ENCODE results near the gene MYCBP2. TPM values are rescaled to one million over a fixed set of nuclear protein-coding genes. Genes with fewer than 3 reads are reported as not detected.

The MYCBP2 gene
- total RNA-seq, 1 donor from 2014 or later, result 58.4 TPM

DNA sequence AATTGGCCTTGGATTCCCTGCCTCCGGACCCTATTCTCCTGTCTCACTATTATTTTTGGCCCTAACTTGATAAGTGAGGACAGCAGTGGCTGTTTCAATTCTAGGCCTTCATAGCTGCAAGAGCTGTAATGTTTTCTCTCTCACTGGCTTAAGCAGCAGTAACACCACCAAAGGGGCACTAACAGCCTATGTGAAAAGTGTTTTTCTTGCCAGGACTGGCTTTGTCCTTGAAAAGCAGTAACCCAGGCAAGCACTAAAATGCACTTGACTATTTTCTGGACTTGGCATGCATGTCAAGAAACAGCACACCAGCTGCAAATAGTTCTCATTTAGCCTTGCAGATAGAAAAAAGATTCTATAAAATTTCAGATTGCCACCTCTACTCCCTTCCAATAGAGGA is 290.6 kb downstream of the MYCBP2 start:
- no peak overlapping the region for H3K27ac Mint-ChIP-seq

DNA sequence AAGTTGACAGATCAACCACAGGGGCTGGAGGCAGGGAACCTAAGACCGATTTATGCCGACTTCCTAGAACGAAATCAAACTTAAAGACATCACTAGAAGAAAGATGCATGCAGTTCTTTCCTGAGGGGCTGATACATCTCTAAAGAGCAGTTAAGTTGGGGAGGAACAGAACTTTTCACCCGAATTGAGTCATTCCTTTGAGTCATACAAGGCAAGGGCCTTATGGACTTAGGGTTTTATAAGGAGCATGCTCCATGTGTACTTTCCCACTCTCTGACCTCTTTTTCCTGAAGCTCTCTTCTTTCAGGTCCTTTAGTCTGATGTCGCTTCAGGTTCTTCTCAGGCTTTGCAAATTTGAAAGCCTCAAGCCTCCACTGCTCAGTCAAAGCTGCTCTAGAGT is 292.0 kb downstream of the MYCBP2 start:
- Mint-ChIP-seq H3K4me1 (ENCODE audit: low read depth) (no peaks in the 10 kb centered on the region), H3K9me3 (ENCODE audit: low read depth) (no peaks in the 10 kb centered on the region), H3K27ac (no peak overlapping the region), H3K36me3 (ENCODE audit: insufficient read depth) (peaks cover 1% of the 10 kb centered on the region), H3K27me3 (peaks cover under 1% of the 10 kb centered on the region), H3K4me3 (ENCODE audit: low read depth) (no peak overlapping the region)
- DNase-seq (ENCODE audit: low spot score, unreplicated experiment), result no peak
- TF ChIP-seq, protein P1, sequence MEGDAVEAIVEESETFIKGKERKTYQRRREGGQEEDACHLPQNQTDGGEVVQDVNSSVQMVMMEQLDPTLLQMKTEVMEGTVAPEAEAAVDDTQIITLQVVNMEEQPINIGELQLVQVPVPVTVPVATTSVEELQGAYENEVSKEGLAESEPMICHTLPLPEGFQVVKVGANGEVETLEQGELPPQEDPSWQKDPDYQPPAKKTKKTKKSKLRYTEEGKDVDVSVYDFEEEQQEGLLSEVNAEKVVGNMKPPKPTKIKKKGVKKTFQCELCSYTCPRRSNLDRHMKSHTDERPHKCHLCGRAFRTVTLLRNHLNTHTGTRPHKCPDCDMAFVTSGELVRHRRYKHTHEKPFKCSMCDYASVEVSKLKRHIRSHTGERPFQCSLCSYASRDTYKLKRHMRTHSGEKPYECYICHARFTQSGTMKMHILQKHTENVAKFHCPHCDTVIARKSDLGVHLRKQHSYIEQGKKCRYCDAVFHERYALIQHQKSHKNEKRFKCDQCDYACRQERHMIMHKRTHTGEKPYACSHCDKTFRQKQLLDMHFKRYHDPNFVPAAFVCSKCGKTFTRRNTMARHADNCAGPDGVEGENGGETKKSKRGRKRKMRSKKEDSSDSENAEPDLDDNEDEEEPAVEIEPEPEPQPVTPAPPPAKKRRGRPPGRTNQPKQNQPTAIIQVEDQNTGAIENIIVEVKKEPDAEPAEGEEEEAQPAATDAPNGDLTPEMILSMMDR (IDR thresholded peaks at IDR 0.05; ENCODE audit: unreplicated experiment), result no peak

More for the DNA sequence above, 290.6 kb downstream of the MYCBP2 start:
- Mint-ChIP-seq H3K4me3 (ENCODE audit: low read depth) (no peak overlapping the region), H3K9me3 (ENCODE audit: low read depth) (no peaks in the 10 kb centered on the region), H3K27me3 (no peaks in the 10 kb centered on the region), H3K36me3 (ENCODE audit: insufficient read depth) (peaks cover 1% of the 10 kb centered on the region), H3K4me1 (ENCODE audit: low read depth) (no peaks in the 10 kb centered on the region)
- DNase-seq (ENCODE audit: low spot score, unreplicated experiment), result no peak
- TF ChIP-seq, protein P1 (IDR thresholded peaks at IDR 0.05; ENCODE audit: unreplicated experiment), result no peak

DNA sequence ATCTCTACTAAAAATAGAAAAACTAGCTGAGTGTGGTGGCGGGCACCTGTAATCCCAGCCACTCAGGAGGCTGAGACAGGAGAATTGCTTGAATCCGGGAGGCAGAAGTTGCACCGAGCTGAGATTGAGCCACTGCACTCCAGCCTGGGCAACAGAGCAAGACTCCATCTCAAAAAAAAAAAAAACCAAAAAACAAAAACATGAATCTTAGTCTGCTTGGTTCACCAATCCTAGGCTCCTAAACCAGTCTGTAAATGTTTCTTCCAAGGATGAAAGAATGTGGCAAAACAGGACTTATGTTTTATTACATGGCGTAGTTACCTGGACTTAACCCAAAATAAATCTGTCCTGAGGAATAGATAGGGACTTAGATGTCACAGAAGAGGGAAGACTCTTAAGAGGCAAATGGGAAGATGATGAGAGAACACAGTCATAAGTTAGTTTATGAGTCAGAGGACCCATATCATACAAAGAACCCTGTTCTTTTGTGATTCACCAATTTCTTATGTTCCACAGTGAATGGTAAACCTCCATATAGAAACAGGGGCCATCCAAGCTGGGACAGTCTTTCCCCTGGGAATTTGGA is 293.1 kb downstream of the MYCBP2 start:
- TF ChIP-seq, protein P1 (IDR thresholded peaks at IDR 0.05; ENCODE audit: unreplicated experiment), result no peak
- Mint-ChIP-seq H3K9me3 (ENCODE audit: low read depth) (no peaks in the 10 kb centered on the region), H3K36me3 (ENCODE audit: insufficient read depth) (no peaks in the 10 kb centered on the region), H3K27ac (no peak overlapping the region), H3K4me1 (ENCODE audit: low read depth) (no peaks in the 10 kb centered on the region), H3K27me3 (peaks cover 10% of the 10 kb centered on the region), H3K4me3 (ENCODE audit: low read depth) (no peak overlapping the region)
- DNase-seq (ENCODE audit: low spot score, unreplicated experiment), result no peak

- Mint-ChIP-seq H3K27ac (no peak overlapping the region), H3K27me3 (peaks cover 25% of the 10 kb centered on the region), H3K4me1 (ENCODE audit: low read depth) (peaks cover 3% of the 10 kb centered on the region), H3K4me3 (ENCODE audit: low read depth) (no peak overlapping the region), H3K36me3 (ENCODE audit: insufficient read depth) (no peaks in the 10 kb centered on the region), H3K9me3 (ENCODE audit: low read depth) (no peaks in the 10 kb centered on the region)
- no peak for DNase-seq (ENCODE audit: low spot score, unreplicated experiment)
- TF ChIP-seq, protein P1 (IDR thresholded peaks at IDR 0.05; ENCODE audit: unreplicated experiment), result no peak
Measured at GRCh38 chr13:77031656-77032243, 295.1 kb downstream of the MYCBP2 start.

DNA sequence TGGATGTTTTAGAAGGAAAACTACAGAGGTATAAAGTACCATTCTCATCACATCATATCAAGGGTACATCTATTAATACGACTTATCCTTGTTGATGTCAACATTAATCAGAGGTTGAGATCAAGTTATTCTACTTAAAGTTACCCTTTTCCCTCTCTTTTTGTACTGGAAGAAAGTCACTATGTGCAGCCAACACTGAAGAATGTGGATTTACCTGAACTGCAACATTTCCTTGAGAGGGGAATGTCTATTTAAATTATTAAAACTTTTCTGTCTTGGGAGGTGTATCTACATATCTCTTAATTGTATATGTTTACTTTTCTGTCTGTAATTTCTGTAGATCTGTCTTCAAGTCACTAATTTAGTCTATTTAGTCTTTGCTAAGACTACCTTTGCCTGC is 297.5 kb downstream of the MYCBP2 start:
- no peaks in the 10 kb centered on the region for H3K36me3 Mint-ChIP-seq (ENCODE audit: insufficient read depth)
- DNase-seq (ENCODE audit: low spot score, unreplicated experiment), result no peak
- H3K27ac Mint-ChIP-seq, result no peak overlapping the region
- H3K9me3 Mint-ChIP-seq (ENCODE audit: low read depth), result no peaks in the 10 kb centered on the region
- TF ChIP-seq, protein P1 (IDR thresholded peaks at IDR 0.05; ENCODE audit: unreplicated experiment), result no peak
- no peak overlapping the region for H3K4me3 Mint-ChIP-seq (ENCODE audit: low read depth)
- H3K27me3 Mint-ChIP-seq, result peaks cover 25% of the 10 kb centered on the region
- peaks cover 14% of the 10 kb centered on the region for H3K4me1 Mint-ChIP-seq (ENCODE audit: low read depth)

Data from progenitor cell of endocrine pancreas (in vitro differentiated cells).